Right renal cortex interstitium (tissue), 3 donors: Measurements from ENCODE around the gene TMOD1. TPM values are rescaled to one million over a fixed set of nuclear protein-coding genes. Genes with fewer than 3 reads are reported as not detected.

Experiments
- DNase-seq, 3 donors: peaks; one replicate each; pipeline ENCODE4 v3.0.0-alpha.2; 2013; ENCODE audit warnings: low read depth in 3 of 3, low spot score in 2 of 3
- polyA plus RNA-seq, 3 donors: library from polyadenylated mRNA; unstranded; fragments of 120-200 nt; gene quantifications; one replicate each; pipeline ENCODE4 v1.2.1, GENCODE V29; 2013; ENCODE audit not compliant: insufficient read length in 3 of 3

TMOD1 gene
- polyA plus RNA-seq, 3 donors, result 2.0 to 3.0 (median 2.1) TPM

- DNase-seq, result no peak
These were observed 14.2 kb downstream of the TMOD1 start for GRCh38 chr9:97515662-97516061.

GRCh38 chr9:97516111-97516510 lies 14.6 kb downstream of the TMOD1 start:
- no peak for DNase-seq

- no peak for DNase-seq
These were observed 16.0 kb downstream of the TMOD1 start for GRCh38 chr9:97517331-97518089.

GRCh38 chr9:97518166-97518908 lies 16.9 kb downstream of the TMOD1 start:
- no peak for DNase-seq

GRCh38 chr9:97518909-97519307 lies 17.4 kb downstream of the TMOD1 start:
- DNase-seq, result no peak

- no peak for DNase-seq
These were observed 18.0 kb downstream of the TMOD1 start for GRCh38 chr9:97519441-97519970.

- no peak for DNase-seq
These were observed 20.3 kb downstream of the TMOD1 start for GRCh38 chr9:97521576-97522333.

- DNase-seq, result no peak
These were observed 23.0 kb downstream of the TMOD1 start for GRCh38 chr9:97524424-97524823.

GRCh38 chr9:97525451-97525850 lies 24.0 kb downstream of the TMOD1 start:
- DNase-seq, result no peak

GRCh38 chr9:97526895-97527575 lies 25.6 kb downstream of the TMOD1 start:
- DNase-seq, result no peak

GRCh38 chr9:97527626-97528528 lies 26.4 kb downstream of the TMOD1 start:
- no peak for DNase-seq

- DNase-seq, result no peak
These were observed 27.2 kb downstream of the TMOD1 start for GRCh38 chr9:97528529-97529230.

GRCh38 chr9:97529363-97530076 lies 28.1 kb downstream of the TMOD1 start:
- no peak for DNase-seq

GRCh38 chr9:97531888-97532376 lies 30.5 kb downstream of the TMOD1 start:
- no peak for DNase-seq

- DNase-seq, result no peak
These were observed 32.7 kb downstream of the TMOD1 start for GRCh38 chr9:97534185-97534584.

- DNase-seq, result no peak
These were observed 33.6 kb downstream of the TMOD1 start for GRCh38 chr9:97534961-97535594.

- no peak for DNase-seq
These were observed 34.3 kb downstream of the TMOD1 start for GRCh38 chr9:97535771-97536170.

- no peak for DNase-seq
These were observed 35.0 kb downstream of the TMOD1 start for GRCh38 chr9:97536480-97536879.
